Epithelial cell of esophagus (primary cell): Measurements from ENCODE around the gene WNK2.
A peak's percentile ranks its signal among the peaks of the same experiment; 100 is the strongest.

Experiments used
- DNase-seq: peaks from one replicate; pipeline ENCODE4 v3.0.0; 2010; ENCODE audit warnings: low read depth
- H3K4me3 ChIP-seq: 2 replicates; pipeline ENCODE4 v1.5.1; 2011; ENCODE audit warnings: mild to moderate bottlenecking, low read length, control low read depth
- CTCF ChIP-seq: IDR thresholded peaks from 2 replicates; pipeline ENCODE4 v1.5.1; 2011; ENCODE audit warnings: low read depth, mild to moderate bottlenecking, low read length, control low read depth, inconsistent platforms; ENCODE audit not compliant: insufficient read depth; ENCODE audit errors: missing control alignments

The WNK2 gene

DNA sequence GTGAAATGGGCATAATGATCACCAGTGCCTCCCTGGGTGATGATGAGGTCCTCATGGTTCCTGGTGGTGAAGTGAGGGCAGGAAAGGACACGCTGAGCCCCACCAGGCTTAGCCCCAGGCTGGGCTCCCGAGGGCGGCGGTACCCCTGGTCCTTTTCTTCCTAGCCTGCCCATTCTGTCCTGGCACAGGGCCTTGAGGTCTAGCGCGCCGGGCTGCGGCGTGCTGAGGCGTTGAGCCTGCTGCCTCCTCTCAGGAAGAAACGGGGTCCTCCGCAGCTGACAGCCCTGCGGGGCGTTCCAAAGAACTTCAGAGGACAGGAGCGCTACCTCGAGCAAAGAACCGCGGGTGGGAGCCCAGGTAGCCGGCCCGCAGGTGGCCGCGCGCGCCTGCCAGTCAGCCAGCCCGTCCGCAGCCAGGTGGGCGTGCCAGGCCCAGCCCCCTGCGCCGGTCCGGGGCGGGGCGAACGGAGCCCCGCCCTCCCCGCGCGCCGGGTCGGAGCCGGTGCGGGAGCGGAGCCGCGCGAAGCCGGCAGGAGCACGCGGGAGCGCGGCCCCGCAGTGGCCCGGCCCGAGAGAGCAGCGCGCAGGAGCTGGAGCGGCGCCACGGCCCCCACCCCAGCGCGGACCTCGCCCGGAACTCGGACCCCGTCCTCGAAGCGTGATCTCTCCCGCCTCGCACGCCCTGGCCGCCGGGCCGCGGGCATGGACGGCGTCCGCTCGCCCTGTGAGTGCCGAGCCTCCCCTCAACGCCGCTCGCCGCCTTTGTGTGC lies at the start of gene WNK2:
Gene WNK2 (plus strand): TSS at position 477 of the 769 bp plus-strand sequence. CDS start 791 bp downstream, outside the sequence.
- H3K4me3 ChIP-seq: no peak within 1 kb of the TSS

GRCh38 chr9:93134740-93135444 lies 49.0 kb upstream of the WNK2 start:
- no peak for DNase-seq
- no peak for TF ChIP-seq CTCF
- H3K4me3 ChIP-seq: peak overlapping the region; percentile 62

More for the DNA sequence above, at the start of gene WNK2:
- no peak for TF ChIP-seq CTCF
- DNase-seq: peak; percentile 22

DNA sequence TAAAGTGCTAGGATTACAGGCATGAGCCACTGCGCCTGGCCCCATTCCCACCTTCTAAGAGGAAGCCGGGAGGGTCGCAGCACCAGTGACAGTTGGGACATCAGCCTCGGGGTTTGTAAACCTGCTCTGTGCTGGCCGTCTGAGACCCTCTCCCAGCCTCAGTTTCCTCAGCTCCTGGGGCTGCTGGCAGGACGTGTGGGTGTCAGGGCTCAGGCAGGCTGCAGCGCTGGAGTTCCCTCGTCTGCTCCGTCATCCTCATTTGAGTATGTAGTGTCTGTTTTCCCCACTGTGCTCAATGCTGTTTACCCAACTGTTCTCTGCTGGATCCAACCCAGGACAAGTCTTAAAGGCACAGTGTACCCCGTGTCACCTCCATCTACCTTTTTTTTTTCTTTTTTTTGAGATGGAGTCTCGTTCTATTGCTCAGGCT lies 47.9 kb upstream of the WNK2 start:
- no peak for TF ChIP-seq CTCF
- H3K4me3 ChIP-seq: no peak overlapping the region
- peak; percentile 55 for DNase-seq

DNA sequence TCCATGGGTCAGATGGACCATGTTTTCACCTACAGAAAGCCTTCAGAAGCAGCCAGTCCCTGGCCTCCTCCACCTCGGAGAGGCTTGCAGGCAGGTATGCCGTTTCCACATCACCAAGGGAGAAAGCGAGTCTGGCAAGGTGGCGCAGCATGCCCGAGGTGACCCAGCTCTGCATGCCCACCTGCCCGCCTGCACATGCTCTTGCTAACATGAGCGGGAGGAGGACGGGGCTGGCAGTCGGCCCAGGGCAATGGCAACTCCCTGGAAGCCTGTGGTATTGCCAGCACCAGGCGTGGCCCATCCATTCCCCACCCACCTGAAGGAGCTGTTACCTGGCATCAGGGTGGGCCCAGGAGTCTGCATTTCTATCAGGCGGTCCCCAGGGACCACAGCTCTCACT lies 46.6 kb upstream of the WNK2 start:
- H3K4me3 ChIP-seq: no peak overlapping the region
- no peak for DNase-seq
- TF ChIP-seq CTCF: no peak

DNA sequence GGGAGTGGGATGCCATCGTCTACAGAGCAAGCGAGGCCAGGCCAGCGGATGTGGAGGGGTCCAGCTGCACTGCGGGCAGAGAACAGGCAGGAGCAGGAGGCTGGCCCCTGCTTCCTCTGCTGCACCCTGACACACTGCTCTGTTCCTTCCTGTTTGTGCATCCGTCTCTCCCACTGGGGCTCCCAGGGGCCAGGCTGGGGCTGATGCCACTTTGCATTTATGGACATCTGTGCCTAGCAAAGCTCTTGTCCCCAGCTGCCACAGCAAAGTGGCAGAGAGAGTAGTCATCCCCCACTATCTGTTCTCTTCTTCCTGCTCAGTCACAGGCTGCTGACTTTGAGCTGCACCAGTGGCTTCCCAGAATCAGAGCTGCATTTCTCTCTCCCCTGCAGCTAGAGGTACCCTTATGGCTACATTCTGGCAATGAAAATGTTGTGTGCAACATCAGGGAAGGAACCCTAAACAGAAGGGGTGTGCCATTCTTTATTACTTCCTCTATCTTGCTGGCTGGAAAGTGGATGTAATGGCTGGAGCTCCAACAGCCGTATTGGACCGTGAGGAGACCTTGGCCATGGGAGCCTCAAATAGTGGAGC lies 45.7 kb upstream of the WNK2 start:
- H3K4me3 ChIP-seq: no peak overlapping the region
- TF ChIP-seq CTCF: no peak
- no peak for DNase-seq

DNA sequence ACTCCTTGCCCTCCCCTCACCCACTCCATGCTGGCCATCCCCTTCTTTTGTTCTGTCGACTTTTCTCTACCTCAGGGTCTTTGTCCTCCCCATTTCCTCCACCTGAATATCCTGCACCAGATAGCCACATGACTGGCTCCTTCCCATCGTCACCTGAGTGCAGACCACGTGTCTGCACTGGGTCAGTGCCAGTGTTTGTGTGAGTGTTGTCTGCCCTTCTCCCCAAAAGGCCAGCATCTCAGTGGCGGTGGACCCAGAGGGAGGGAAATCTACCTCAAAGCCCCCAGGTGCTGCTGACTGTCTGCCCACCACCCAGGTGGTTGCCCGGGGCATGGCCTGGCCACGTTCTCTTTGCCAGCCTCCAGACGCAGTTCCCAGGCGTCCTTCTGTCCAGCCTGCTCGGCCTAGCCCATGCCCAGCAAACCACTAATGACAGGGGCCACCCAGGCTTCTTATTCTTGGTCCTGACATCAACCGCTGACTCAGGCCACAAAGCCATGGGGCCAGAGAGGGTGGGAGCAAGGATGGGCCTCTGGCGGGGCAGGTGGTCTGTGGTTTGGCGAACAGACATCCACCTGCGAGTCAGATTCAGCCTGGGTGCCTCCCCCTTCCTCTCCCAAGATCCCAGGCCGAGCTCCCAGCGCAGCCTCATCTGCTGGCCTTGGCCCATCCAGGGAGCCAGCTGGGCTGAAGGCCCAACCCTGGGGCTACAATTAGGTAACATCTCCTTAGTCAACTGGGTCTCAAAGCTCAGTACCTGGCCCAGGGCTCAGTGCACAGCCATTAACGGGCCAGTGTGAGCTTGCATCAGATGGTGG lies 44.4 kb upstream of the WNK2 start:
- DNase-seq: peak; percentile 67

More for the DNA sequence above, 44.4 kb upstream of the WNK2 start:
- TF ChIP-seq CTCF: no peak
- no peak overlapping the region for H3K4me3 ChIP-seq
